Measurements from ENCODE around the gene UBE2U.

DNA sequence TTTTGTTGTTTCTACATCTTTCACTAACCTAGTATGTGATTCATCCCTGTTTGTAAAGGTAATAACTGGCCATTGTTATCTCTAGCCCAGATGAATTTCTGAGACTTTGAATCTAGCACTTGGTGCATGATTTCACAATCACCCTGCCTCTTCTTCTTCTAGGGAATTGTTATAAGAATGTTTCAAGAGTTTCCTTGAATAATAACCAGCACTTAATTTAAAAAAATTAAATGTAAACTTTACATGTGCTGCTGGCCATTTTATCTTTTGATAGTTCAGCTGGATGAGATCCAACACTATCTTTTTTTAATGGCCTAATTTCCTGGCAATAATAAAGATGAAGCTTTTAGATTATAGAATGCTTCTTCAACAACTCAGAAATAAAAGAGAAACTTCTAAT, 31.8 kb downstream of the UBE2U start:
- TF ChIP-seq, protein P1, sequence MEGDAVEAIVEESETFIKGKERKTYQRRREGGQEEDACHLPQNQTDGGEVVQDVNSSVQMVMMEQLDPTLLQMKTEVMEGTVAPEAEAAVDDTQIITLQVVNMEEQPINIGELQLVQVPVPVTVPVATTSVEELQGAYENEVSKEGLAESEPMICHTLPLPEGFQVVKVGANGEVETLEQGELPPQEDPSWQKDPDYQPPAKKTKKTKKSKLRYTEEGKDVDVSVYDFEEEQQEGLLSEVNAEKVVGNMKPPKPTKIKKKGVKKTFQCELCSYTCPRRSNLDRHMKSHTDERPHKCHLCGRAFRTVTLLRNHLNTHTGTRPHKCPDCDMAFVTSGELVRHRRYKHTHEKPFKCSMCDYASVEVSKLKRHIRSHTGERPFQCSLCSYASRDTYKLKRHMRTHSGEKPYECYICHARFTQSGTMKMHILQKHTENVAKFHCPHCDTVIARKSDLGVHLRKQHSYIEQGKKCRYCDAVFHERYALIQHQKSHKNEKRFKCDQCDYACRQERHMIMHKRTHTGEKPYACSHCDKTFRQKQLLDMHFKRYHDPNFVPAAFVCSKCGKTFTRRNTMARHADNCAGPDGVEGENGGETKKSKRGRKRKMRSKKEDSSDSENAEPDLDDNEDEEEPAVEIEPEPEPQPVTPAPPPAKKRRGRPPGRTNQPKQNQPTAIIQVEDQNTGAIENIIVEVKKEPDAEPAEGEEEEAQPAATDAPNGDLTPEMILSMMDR (IDR thresholded peaks at IDR 0.05), result no peak
- TF ChIP-seq POLR2A (IDR thresholded peaks at IDR 0.05), result no peak
